HepG2 (cell line): Measurements from ENCODE around the gene TMEM233. TPM values are rescaled to one million over a fixed set of nuclear protein-coding genes. Genes with fewer than 3 reads are reported as not detected.

ENCODE experiments used
- FOXC1 ChIP-seq: sonication (generic); formaldehyde crosslinking; IDR thresholded peaks from 2 replicates; pipeline ENCODE4 v1.8.0; 2022; ENCODE audit warnings: mild to moderate bottlenecking, missing genetic modification reagents, borderline replicate concordance
- GFI1 ChIP-seq: sonication (generic); formaldehyde crosslinking; IDR thresholded peaks from 2 replicates; pipeline ENCODE4 v1.5.0; 2020; ENCODE audit warnings: missing genetic modification reagents, mild to moderate bottlenecking, borderline replicate concordance
- KLF11 ChIP-seq: IDR thresholded peaks from 2 replicates; pipeline ENCODE4 v1.6.1; 2016; ENCODE audit warnings: missing compliant biosample characterization
- SAP130 ChIP-seq: IDR thresholded peaks from 2 replicates; pipeline ENCODE4 v1.6.1; 2016; ENCODE audit warnings: low read depth
- SOX13 ChIP-seq, 3 experiments: fragments of 450-650 bp in 1 of 3; sonication (generic) in 1 of 3; formaldehyde crosslinking in 1 of 3; IDR thresholded peaks in 2 of 3; conservative IDR thresholded peaks in 1 of 3; 2 replicates each; pipeline versions ENCODE4 v1.5.0 to v1.6.1; 2016 to 2020; ENCODE audit warnings: antibody characterized with exemption in 1 of 3, mild to moderate bottlenecking in 1 of 3, missing compliant biosample characterization in 1 of 3, missing genetic modification reagents in 1 of 3, moderate library complexity in 1 of 3
- SUZ12 ChIP-seq: fragments of 150-350 bp; IDR thresholded peaks from 2 replicates; pipeline ENCODE4 v1.6.1; 2014; ENCODE audit warnings: low read depth, low read length
- ZBTB8A ChIP-seq: sonication (generic); formaldehyde crosslinking; IDR thresholded peaks from 2 replicates; pipeline ENCODE4 v1.4.0; 2020; ENCODE audit warnings: mild to moderate bottlenecking, low read depth, missing genetic modification reagents, borderline replicate concordance
- ZNF557 ChIP-seq: sonication (generic); formaldehyde crosslinking; IDR thresholded peaks from 2 replicates; pipeline ENCODE4 v1.4.0; 2020; ENCODE audit warnings: missing genetic modification reagents
- ZSCAN9 ChIP-seq: IDR thresholded peaks from 2 replicates; pipeline ENCODE4 v1.6.1; 2016; ENCODE audit warnings: borderline replicate concordance
- polyA plus RNA-seq, 8 experiments: library from polyadenylated mRNA; depleted of rRNA in 3 of 8; stranded (reverse) in 7 of 8; unstranded in 1 of 8; fragments of >200 nt; fragmentation: Illumina TruSeq in 4 of 8; extraction: Trizol in 4 of 8; gene quantifications; 2 replicates each; pipeline versions ENCODE4 v1.2.1 to v1.2.3, GENCODE V29; 2011 to 2016; ENCODE audit warnings: low read depth in 4 of 8, missing spikeins in 1 of 8, mixed read lengths in 1 of 8; ENCODE audit not compliant: insufficient read depth in 1 of 8
- total RNA-seq, 5 experiments: library from RNA; depleted of rRNA; stranded (reverse); fragments of >200 nt; fragmentation: Illumina TruSeq; extraction: Trizol; gene quantifications; 2 replicates each; pipeline ENCODE4 v1.2.3, GENCODE V29; 2016; ENCODE audit warnings: low read depth in 1 of 5
- TF ChIP-seq, protein P1 (sequence below): IDR thresholded peaks from 2 replicates; pipeline ENCODE4 v1.4.0; 2020; ENCODE audit warnings: mild to moderate bottlenecking, missing genetic modification reagents
- TF ChIP-seq, protein P2 (sequence below): sonication (generic); formaldehyde crosslinking; IDR thresholded peaks from 2 replicates; pipeline ENCODE4 v1.4.0; 2020; ENCODE audit warnings: missing genetic modification reagents, borderline replicate concordance
- TF ChIP-seq, protein P3 (sequence below): sonication (generic); formaldehyde crosslinking; IDR thresholded peaks from 2 replicates; pipeline ENCODE4 v1.8.1; 2023; ENCODE audit warnings: missing genetic modification reagents, inconsistent platforms, borderline replicate concordance
- TF ChIP-seq, protein P4 (sequence below): sonication (generic); formaldehyde crosslinking; IDR thresholded peaks from 2 replicates; pipeline ENCODE4 v1.8.1; 2022; ENCODE audit warnings: mild to moderate bottlenecking, missing genetic modification reagents
- TF ChIP-seq, protein P5 (sequence below): IDR thresholded peaks from 2 replicates; pipeline ENCODE4 v1.6.1; 2016; ENCODE audit warnings: low read depth, control low read depth

Gene TMEM233
- total and polyA plus RNA-seq, 2 of the 13 experiments (the other 11 are each of a cell fraction or from before 2014, with no cell fraction given): 0.03 TPM; not detected in 1

DNA sequence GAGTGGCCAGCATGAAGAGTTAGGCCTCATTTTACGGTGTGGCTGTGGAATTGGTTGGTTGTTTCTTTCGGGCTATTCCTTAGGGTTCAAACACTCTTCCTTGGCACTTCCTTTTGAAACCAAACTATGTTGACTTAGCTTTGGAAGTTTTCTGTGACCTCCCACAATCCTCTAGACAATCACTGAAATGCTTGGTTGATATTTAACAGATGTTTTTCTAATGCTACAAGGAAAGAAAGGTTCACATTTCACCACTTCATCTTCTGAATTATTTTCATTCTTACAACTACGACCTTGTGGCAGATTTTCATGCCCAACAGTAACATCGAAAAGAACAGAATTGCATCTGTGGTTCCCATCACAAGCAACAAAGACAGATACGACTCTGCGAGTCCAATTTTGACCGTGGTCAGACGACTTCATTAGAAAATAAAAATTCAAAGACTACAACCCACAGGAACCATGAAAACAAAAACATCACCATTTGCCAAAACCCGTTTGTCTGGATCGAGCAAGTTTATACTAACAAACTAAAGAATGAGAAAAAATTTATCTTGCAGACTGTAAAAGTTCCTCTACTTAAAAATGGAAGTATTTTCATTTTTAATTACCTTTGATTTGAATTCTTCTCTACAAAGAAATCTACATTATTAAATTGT, 91.3 kb downstream of the TMEM233 start (continued):
- TF ChIP-seq, protein P1, sequence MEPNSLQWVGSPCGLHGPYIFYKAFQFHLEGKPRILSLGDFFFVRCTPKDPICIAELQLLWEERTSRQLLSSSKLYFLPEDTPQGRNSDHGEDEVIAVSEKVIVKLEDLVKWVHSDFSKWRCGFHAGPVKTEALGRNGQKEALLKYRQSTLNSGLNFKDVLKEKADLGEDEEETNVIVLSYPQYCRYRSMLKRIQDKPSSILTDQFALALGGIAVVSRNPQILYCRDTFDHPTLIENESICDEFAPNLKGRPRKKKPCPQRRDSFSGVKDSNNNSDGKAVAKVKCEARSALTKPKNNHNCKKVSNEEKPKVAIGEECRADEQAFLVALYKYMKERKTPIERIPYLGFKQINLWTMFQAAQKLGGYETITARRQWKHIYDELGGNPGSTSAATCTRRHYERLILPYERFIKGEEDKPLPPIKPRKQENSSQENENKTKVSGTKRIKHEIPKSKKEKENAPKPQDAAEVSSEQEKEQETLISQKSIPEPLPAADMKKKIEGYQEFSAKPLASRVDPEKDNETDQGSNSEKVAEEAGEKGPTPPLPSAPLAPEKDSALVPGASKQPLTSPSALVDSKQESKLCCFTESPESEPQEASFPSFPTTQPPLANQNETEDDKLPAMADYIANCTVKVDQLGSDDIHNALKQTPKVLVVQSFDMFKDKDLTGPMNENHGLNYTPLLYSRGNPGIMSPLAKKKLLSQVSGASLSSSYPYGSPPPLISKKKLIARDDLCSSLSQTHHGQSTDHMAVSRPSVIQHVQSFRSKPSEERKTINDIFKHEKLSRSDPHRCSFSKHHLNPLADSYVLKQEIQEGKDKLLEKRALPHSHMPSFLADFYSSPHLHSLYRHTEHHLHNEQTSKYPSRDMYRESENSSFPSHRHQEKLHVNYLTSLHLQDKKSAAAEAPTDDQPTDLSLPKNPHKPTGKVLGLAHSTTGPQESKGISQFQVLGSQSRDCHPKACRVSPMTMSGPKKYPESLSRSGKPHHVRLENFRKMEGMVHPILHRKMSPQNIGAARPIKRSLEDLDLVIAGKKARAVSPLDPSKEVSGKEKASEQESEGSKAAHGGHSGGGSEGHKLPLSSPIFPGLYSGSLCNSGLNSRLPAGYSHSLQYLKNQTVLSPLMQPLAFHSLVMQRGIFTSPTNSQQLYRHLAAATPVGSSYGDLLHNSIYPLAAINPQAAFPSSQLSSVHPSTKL: peak; percentile 39; the same call in 1 of the 2 replicates
- TF ChIP-seq, protein P2, sequence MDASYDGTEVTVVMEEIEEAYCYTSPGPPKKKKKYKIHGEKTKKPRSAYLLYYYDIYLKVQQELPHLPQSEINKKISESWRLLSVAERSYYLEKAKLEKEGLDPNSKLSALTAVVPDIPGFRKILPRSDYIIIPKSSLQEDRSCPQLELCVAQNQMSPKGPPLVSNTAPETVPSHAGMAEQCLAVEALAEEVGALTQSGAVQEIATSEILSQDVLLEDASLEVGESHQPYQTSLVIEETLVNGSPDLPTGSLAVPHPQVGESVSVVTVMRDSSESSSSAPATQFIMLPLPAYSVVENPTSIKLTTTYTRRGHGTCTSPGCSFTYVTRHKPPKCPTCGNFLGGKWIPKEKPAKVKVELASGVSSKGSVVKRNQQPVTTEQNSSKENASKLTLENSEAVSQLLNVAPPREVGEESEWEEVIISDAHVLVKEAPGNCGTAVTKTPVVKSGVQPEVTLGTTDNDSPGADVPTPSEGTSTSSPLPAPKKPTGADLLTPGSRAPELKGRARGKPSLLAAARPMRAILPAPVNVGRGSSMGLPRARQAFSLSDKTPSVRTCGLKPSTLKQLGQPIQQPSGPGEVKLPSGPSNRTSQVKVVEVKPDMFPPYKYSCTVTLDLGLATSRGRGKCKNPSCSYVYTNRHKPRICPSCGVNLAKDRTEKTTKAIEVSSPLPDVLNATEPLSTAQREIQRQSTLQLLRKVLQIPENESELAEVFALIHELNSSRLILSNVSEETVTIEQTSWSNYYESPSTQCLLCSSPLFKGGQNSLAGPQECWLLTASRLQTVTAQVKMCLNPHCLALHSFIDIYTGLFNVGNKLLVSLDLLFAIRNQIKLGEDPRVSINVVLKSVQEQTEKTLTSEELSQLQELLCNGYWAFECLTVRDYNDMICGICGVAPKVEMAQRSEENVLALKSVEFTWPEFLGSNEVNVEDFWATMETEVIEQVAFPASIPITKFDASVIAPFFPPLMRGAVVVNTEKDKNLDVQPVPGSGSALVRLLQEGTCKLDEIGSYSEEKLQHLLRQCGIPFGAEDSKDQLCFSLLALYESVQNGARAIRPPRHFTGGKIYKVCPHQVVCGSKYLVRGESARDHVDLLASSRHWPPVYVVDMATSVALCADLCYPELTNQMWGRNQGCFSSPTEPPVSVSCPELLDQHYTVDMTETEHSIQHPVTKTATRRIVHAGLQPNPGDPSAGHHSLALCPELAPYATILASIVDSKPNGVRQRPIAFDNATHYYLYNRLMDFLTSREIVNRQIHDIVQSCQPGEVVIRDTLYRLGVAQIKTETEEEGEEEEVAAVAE (CRISPR knock-in tag): 0 out of 2 replicates have a peak, but pooled peaks have one; percentile 3
- TF ChIP-seq GFI1: peak; percentile 89
- TF ChIP-seq SUZ12: no peak
- TF ChIP-seq ZBTB8A (CRISPR knock-in tag): no peak
- TF ChIP-seq, protein P3, sequence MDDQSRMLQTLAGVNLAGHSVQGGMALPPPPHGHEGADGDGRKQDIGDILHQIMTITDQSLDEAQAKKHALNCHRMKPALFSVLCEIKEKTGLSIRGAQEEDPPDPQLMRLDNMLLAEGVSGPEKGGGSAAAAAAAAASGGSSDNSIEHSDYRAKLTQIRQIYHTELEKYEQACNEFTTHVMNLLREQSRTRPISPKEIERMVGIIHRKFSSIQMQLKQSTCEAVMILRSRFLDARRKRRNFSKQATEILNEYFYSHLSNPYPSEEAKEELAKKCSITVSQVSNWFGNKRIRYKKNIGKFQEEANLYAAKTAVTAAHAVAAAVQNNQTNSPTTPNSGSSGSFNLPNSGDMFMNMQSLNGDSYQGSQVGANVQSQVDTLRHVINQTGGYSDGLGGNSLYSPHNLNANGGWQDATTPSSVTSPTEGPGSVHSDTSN (CRISPR knock-in tag): no peak
- TF ChIP-seq, protein P4, sequence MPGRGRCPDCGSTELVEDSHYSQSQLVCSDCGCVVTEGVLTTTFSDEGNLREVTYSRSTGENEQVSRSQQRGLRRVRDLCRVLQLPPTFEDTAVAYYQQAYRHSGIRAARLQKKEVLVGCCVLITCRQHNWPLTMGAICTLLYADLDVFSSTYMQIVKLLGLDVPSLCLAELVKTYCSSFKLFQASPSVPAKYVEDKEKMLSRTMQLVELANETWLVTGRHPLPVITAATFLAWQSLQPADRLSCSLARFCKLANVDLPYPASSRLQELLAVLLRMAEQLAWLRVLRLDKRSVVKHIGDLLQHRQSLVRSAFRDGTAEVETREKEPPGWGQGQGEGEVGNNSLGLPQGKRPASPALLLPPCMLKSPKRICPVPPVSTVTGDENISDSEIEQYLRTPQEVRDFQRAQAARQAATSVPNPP (CRISPR knock-in tag): no peak
- TF ChIP-seq SAP130 (CRISPR knock-in tag): peak; percentile 20; the same call in 1 of the 2 replicates
- no peak for TF ChIP-seq ZSCAN9
- TF ChIP-seq, protein P5, sequence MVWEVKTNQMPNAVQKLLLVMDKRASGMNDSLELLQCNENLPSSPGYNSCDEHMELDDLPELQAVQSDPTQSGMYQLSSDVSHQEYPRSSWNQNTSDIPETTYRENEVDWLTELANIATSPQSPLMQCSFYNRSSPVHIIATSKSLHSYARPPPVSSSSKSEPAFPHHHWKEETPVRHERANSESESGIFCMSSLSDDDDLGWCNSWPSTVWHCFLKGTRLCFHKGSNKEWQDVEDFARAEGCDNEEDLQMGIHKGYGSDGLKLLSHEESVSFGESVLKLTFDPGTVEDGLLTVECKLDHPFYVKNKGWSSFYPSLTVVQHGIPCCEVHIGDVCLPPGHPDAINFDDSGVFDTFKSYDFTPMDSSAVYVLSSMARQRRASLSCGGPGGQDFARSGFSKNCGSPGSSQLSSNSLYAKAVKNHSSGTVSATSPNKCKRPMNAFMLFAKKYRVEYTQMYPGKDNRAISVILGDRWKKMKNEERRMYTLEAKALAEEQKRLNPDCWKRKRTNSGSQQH (CRISPR knock-in tag): no peak
- no peak for TF ChIP-seq KLF11 (CRISPR knock-in tag)
- no peak for TF ChIP-seq ZNF557 (CRISPR knock-in tag)
- no peak for TF ChIP-seq FOXC1 (CRISPR knock-in tag)
- no peak for TF ChIP-seq SOX13 (IDR thresholded peaks at IDR 0.05)
- TF ChIP-seq SOX13 (CRISPR knock-in tag; conservative IDR thresholded peaks at IDR 0.05 in 1 of 2, IDR thresholded peaks at IDR 0.05 in 1 of 2): peak in 1 of 2 experiments; percentile 10; a peak in 1 of 4 replicates
